ENCODE measurements around the gene PFN3.

DNA sequence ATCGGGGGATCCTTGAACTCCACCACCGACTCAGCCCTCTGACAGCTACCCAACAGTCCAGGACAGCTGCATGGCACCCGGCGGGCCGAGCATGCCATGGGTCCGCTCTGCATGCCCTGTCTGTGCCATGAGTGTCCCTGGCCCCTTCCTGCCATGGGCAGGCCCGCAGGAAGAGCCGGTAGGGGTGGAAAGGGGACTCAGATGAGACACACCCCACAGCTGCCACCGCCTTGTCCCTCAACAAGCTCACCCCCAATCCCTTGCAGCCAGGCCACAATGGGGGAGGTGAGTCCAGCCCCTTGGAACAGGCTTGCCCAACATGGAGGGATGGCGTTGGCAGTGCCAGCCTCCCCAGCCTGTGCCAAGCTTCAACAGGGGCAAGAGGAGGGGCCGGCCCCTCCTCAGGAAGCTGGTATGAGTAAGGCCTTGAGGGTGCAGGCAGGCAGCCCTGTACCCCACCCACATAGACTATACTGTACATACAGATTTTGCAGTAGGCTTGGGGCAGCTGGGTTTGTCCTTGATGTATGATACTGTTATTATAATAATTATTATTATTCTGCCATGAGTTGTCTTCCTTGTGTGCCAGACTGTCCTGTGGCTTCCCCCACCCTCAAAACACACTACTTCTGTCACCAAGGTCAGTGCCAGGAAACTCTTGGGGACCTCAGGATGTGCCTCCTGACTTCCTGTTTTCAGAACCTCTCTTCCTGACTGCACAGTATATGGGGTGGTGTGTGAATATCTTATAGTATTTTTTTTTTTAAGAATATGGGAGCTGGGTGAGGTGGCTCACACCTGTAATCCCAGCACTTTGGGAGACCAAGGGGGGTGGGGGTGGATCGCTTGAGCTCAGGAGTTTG is 28.2 kb downstream of the PFN3 start:
- TF ChIP-seq, protein P1, sequence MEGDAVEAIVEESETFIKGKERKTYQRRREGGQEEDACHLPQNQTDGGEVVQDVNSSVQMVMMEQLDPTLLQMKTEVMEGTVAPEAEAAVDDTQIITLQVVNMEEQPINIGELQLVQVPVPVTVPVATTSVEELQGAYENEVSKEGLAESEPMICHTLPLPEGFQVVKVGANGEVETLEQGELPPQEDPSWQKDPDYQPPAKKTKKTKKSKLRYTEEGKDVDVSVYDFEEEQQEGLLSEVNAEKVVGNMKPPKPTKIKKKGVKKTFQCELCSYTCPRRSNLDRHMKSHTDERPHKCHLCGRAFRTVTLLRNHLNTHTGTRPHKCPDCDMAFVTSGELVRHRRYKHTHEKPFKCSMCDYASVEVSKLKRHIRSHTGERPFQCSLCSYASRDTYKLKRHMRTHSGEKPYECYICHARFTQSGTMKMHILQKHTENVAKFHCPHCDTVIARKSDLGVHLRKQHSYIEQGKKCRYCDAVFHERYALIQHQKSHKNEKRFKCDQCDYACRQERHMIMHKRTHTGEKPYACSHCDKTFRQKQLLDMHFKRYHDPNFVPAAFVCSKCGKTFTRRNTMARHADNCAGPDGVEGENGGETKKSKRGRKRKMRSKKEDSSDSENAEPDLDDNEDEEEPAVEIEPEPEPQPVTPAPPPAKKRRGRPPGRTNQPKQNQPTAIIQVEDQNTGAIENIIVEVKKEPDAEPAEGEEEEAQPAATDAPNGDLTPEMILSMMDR (conservative IDR thresholded peaks at IDR 0.05; ENCODE audit: low read depth in 2 of 2), result no peak
- TF ChIP-seq POLR2AphosphoS5 (IDR thresholded peaks at IDR 0.05; ENCODE audit: low read depth) (no peak), EZH2 (IDR thresholded peaks at IDR 0.05; ENCODE audit: low read depth, unreplicated experiment) (no peak), ZNF331 (CRISPR knock-in tag; IDR thresholded peaks at IDR 0.05; ENCODE audit: low read depth) (no peak), JUNB (IDR thresholded peaks at IDR 0.05; ENCODE audit: unreplicated experiment) (no peak), CREB1 (CRISPR knock-in tag; IDR thresholded peaks at IDR 0.05; ENCODE audit: low read depth) (no peak), EZH2phosphoT487 (IDR thresholded peaks at IDR 0.05; ENCODE audit: unreplicated experiment) (no peak), REST (IDR thresholded peaks at IDR 0.05; ENCODE audit: unreplicated experiment) (no peak), NANOG (IDR thresholded peaks at IDR 0.05; ENCODE audit: borderline replicate concordance) (no peak), ZNF114 (CRISPR knock-in tag; IDR thresholded peaks at IDR 0.05) (no peak)
- TF ChIP-seq, protein P2, sequence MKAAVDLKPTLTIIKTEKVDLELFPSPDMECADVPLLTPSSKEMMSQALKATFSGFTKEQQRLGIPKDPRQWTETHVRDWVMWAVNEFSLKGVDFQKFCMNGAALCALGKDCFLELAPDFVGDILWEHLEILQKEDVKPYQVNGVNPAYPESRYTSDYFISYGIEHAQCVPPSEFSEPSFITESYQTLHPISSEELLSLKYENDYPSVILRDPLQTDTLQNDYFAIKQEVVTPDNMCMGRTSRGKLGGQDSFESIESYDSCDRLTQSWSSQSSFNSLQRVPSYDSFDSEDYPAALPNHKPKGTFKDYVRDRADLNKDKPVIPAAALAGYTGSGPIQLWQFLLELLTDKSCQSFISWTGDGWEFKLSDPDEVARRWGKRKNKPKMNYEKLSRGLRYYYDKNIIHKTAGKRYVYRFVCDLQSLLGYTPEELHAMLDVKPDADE (IDR thresholded peaks at IDR 0.05), result no peak

All from GM23338 (cell line).